K562 (cell line): ENCODE results near the gene SPATA21. TPM values are rescaled to one million over a fixed set of nuclear protein-coding genes. Genes with fewer than 3 reads are reported as not detected.
A peak's percentile ranks its signal among the peaks of the same experiment; 100 is the strongest.

ENCODE experiments used
- CCNT2 ChIP-seq: IDR thresholded peaks from 2 replicates; pipeline ENCODE4 v1.6.1; 2011; ENCODE audit warnings: borderline replicate concordance, low read depth, mild to moderate bottlenecking, moderate library complexity, mixed read lengths, low read length; ENCODE audit not compliant: insufficient read length; ENCODE audit errors: extremely low read depth
- E4F1 ChIP-seq: fragments of 250-450 bp; sonication (Bioruptor Pico); IDR thresholded peaks from 2 replicates; pipeline ENCODE4 v1.5.0; 2021; ENCODE audit warnings: mild to moderate bottlenecking, borderline replicate concordance
- ETV1 ChIP-seq: fragments of 450-650 bp; conservative IDR thresholded peaks from 2 replicates; pipeline ENCODE4 v1.6.1; 2016; ENCODE audit warnings: missing genetic modification characterization, control low read depth, low read depth, missing compliant biosample characterization
- IFI16 ChIP-seq: fragments of 250-450 bp; sonication (Bioruptor Pico); IDR thresholded peaks from 2 replicates; pipeline ENCODE4 v2.1.2; 2022; ENCODE audit warnings: mild to moderate bottlenecking, inconsistent platforms
- NKRF ChIP-seq: fragments of 450-650 bp; IDR thresholded peaks from 2 replicates; pipeline ENCODE4 v1.6.1; 2016; ENCODE audit warnings: borderline replicate concordance
- NR1H2 ChIP-seq: sonication (generic); formaldehyde crosslinking; IDR thresholded peaks from 2 replicates; pipeline ENCODE4 v1.4.0; 2020; ENCODE audit warnings: mild to moderate bottlenecking, missing genetic modification reagents
- PML ChIP-seq: IDR thresholded peaks from 2 replicates; pipeline ENCODE4 v1.6.1; 2012; ENCODE audit warnings: low read length, inconsistent platforms
- PPARD ChIP-seq: fragments of 250-450 bp; sonication (Bioruptor Pico); IDR thresholded peaks from 2 replicates; pipeline ENCODE4 v1.8.0; 2022; ENCODE audit warnings: inconsistent platforms, mild to moderate bottlenecking, moderate library complexity
- ZBTB34 ChIP-seq: fragments of 250-450 bp; sonication (Bioruptor Pico); IDR thresholded peaks from 2 replicates; pipeline ENCODE4 v1.8.0; 2021; ENCODE audit warnings: mild to moderate bottlenecking, moderate library complexity
- ZNF134 ChIP-seq: fragments of 250-450 bp; sonication (Bioruptor Pico); conservative IDR thresholded peaks from 2 replicates; pipeline ENCODE4 v1.4.0; 2020
- ZNF444 ChIP-seq: fragments of 250-450 bp; sonication (Bioruptor Pico); IDR thresholded peaks from 2 replicates; pipeline ENCODE4 v1.4.0; 2020; ENCODE audit warnings: mild to moderate bottlenecking, moderate library complexity
- ZNF449 ChIP-seq: fragments of 250-450 bp; sonication (Bioruptor Pico); IDR thresholded peaks from 2 replicates; pipeline ENCODE4 v1.8.0; 2022; ENCODE audit warnings: moderate library complexity, mild to moderate bottlenecking, inconsistent platforms
- polyA plus RNA-seq, 8 experiments: library from polyadenylated mRNA; depleted of rRNA in 4 of 8; stranded (reverse) in 5 of 8; unstranded in 3 of 8; fragments of >200 nt; fragmentation: Nextera tagmentation in 2 of 8; fragmentation: Illumina TruSeq in 1 of 8; extraction: Ambion mirVana in 2 of 8; extraction: Trizol in 1 of 8; gene quantifications; 2 replicates each; pipeline versions ENCODE4 v1.2.1 to v1.2.3, GENCODE V29; 2011 to 2014; ENCODE audit warnings: inconsistent platforms in 1 of 8, missing spikeins in 1 of 8
- total RNA-seq, 7 experiments: library from RNA; depleted of rRNA in 6 of 7; stranded (reverse); fragments of >200 nt in 6 of 7; fragmentation: Illumina TruSeq in 2 of 7; extraction: Trizol in 2 of 7; gene quantifications; 2 replicates each; pipeline versions ENCODE4 v1.2.1 to v1.2.3, GENCODE V29; 2011 to 2021; ENCODE audit warnings: low replicate concordance in 1 of 7
- TF ChIP-seq, protein P1 (sequence below): fragments of 450-650 bp; conservative IDR thresholded peaks from 2 replicates; pipeline ENCODE4 v1.6.1; 2016; ENCODE audit warnings: missing genetic modification characterization, low read depth, mild to moderate bottlenecking, control low read depth, missing compliant biosample characterization
- TF ChIP-seq, protein P2 (sequence below): fragments of 250-450 bp; sonication (Bioruptor Pico); IDR thresholded peaks from 2 replicates; pipeline ENCODE4 v1.8.0; 2022; ENCODE audit warnings: moderate library complexity, mild to moderate bottlenecking, inconsistent platforms
- TF ChIP-seq, protein P3 (sequence below): fragments of 450-650 bp; IDR thresholded peaks from 2 replicates; pipeline ENCODE4 v1.6.1; 2014; ENCODE audit warnings: low read depth, mild to moderate bottlenecking, moderate library complexity, borderline replicate concordance

Gene SPATA21
- total and polyA plus RNA-seq, 9 of the 15 experiments (the other 6 are each of a cell fraction or from before 2014, with no cell fraction given) = 0.10 to 0.36 (median 0.13) TPM; not detected in 3

- TF ChIP-seq, protein P1, sequence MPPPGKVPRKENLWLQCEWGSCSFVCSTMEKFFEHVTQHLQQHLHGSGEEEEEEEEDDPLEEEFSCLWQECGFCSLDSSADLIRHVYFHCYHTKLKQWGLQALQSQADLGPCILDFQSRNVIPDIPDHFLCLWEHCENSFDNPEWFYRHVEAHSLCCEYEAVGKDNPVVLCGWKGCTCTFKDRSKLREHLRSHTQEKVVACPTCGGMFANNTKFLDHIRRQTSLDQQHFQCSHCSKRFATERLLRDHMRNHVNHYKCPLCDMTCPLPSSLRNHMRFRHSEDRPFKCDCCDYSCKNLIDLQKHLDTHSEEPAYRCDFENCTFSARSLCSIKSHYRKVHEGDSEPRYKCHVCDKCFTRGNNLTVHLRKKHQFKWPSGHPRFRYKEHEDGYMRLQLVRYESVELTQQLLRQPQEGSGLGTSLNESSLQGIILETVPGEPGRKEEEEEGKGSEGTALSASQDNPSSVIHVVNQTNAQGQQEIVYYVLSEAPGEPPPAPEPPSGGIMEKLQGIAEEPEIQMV = no peak
- TF ChIP-seq PML (peak; percentile 84), E4F1 (no peak), CCNT2 (peak; percentile 24), ZNF444 (no peak), PPARD (no peak), NR1H2 (CRISPR knock-in tag) (0 out of 2 replicates have a peak, but pooled peaks have one; percentile 18), ZBTB34 (CRISPR knock-in tag) (no peak), ZNF449 (no peak), ZNF134 (CRISPR knock-in tag) (no peak), NKRF (peak; percentile 98), ETV1 (tag) (peak; percentile 96), IFI16 (CRISPR knock-in tag) (no peak)
- TF ChIP-seq, protein P2, sequence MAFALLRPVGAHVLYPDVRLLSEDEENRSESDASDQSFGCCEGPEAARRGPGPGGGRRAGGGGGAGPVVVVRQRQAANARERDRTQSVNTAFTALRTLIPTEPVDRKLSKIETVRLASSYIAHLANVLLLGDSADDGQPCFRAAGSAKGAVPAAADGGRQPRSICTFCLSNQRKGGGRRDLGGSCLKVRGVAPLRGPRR (CRISPR knock-in tag) = no peak
- TF ChIP-seq, protein P3, sequence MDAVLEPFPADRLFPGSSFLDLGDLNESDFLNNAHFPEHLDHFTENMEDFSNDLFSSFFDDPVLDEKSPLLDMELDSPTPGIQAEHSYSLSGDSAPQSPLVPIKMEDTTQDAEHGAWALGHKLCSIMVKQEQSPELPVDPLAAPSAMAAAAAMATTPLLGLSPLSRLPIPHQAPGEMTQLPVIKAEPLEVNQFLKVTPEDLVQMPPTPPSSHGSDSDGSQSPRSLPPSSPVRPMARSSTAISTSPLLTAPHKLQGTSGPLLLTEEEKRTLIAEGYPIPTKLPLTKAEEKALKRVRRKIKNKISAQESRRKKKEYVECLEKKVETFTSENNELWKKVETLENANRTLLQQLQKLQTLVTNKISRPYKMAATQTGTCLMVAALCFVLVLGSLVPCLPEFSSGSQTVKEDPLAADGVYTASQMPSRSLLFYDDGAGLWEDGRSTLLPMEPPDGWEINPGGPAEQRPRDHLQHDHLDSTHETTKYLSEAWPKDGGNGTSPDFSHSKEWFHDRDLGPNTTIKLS = peak; percentile 96
Observed at GRCh38 chr1:16440470-16441281, 3.5 kb upstream of the SPATA21 start, which contains the start of gene NECAP2 (continued).
